BE2C (cell line): Measurements from ENCODE around the gene SGMS1.
"Not testable (repeated sequence)": the region's sequence is repeated elsewhere in the genome, so short reads cannot be mapped to it uniquely, and the experiment has no call there.

Source experiments
- DNase-seq: peaks from one replicate; pipeline ENCODE4 v3.0.0-alpha.2; 2020
- H3K27me3 ChIP-seq: fragments of 250-450 bp; sonication (Bioruptor Pico); 2 replicates; pipeline ENCODE4 v1.5.1; 2020; ENCODE audit warnings: mild to moderate bottlenecking
- H3K36me3 ChIP-seq: fragments of 250-450 bp; sonication (Bioruptor Pico); 2 replicates; pipeline ENCODE4 v1.5.1; 2020; ENCODE audit warnings: mild to moderate bottlenecking
- H3K4me1 ChIP-seq: fragments of 250-450 bp; sonication (Bioruptor Pico); 2 replicates; pipeline ENCODE4 v1.5.1; 2020
- H3K4me3 ChIP-seq: 2 replicates; pipeline ENCODE4 v1.5.1; 2011; ENCODE audit warnings: low read depth, low read length
- H3K9me3 ChIP-seq: fragments of 250-450 bp; sonication (Bioruptor Pico); 2 replicates; pipeline ENCODE4 v1.5.1; 2020
- CTCF ChIP-seq: IDR thresholded peaks from 2 replicates; pipeline ENCODE4 v1.5.1; 2012; ENCODE audit warnings: mild to moderate bottlenecking, low read depth, low read length

Gene SGMS1

GRCh38 chr10:50432211-50433009 is 191.3 kb downstream of the SGMS1 start:
- no peak for TF ChIP-seq CTCF

GRCh38 chr10:50431791-50432190 is 192.0 kb downstream of the SGMS1 start:
- no peak for TF ChIP-seq CTCF
- DNase-seq = no peak
- no peak overlapping the region for H3K4me3 ChIP-seq
- no peaks in the 10 kb centered on the region for H3K27me3 ChIP-seq
- no peaks in the 10 kb centered on the region for H3K9me3 ChIP-seq
- no peaks in the 10 kb centered on the region for H3K36me3 ChIP-seq
- no peaks in the 10 kb centered on the region for H3K4me1 ChIP-seq

More at GRCh38 chr10:50432211-50433009, 191.3 kb downstream of the SGMS1 start:
- DNase-seq = no peak
- Histone ChIP-seq H3K9me3 (no peaks in the 10 kb centered on the region), H3K4me1 (no peaks in the 10 kb centered on the region), H3K36me3 (no peaks in the 10 kb centered on the region), H3K27me3 (no peaks in the 10 kb centered on the region), H3K4me3 (no peak overlapping the region)

- Histone ChIP-seq H3K4me1 (no peaks in the 10 kb centered on the region), H3K36me3 (no peaks in the 10 kb centered on the region), H3K4me3 (no peak overlapping the region), H3K9me3 (no peaks in the 10 kb centered on the region), H3K27me3 (no peaks in the 10 kb centered on the region)
- no peak for DNase-seq
- no peak for TF ChIP-seq CTCF
Observed at GRCh38 chr10:50431133-50431532, 192.6 kb downstream of the SGMS1 start.

GRCh38 chr10:50426485-50426884 is 197.3 kb downstream of the SGMS1 start:
- Histone ChIP-seq H3K27me3 (no peaks in the 10 kb centered on the region), H3K4me1 (no peaks in the 10 kb centered on the region), H3K36me3 (no peaks in the 10 kb centered on the region), H3K9me3 (no peaks in the 10 kb centered on the region), H3K4me3 (no peak overlapping the region)
- no peak for TF ChIP-seq CTCF
- no peak for DNase-seq

- not testable (repeated sequence) for H3K9me3 ChIP-seq, DNase-seq, H3K27me3 ChIP-seq, H3K4me3 ChIP-seq, H3K4me1 ChIP-seq, H3K36me3 ChIP-seq
Observed at GRCh38 chr10:50425215-50425614, 198.5 kb downstream of the SGMS1 start.

GRCh38 chr10:50423448-50423847 is 200.3 kb downstream of the SGMS1 start:
- Histone ChIP-seq H3K4me3 (no peak overlapping the region), H3K27me3 (no peaks in the 10 kb centered on the region), H3K4me1 (no peaks in the 10 kb centered on the region), H3K9me3 (no peaks in the 10 kb centered on the region), H3K36me3 (no peaks in the 10 kb centered on the region)
- no peak for TF ChIP-seq CTCF
- DNase-seq = no peak
